HCT116 (cell line): ENCODE measurements around the gene KCNQ1OT1. TPM values are rescaled to one million over a fixed set of nuclear protein-coding genes. Genes with fewer than 3 reads are reported as not detected.

ENCODE experiments used
- ATAC-seq: fragments of 200-7000 bp; cut with Tn5 transposase; 2 replicates; pipeline ENCODE4 v1.9.1; 2020; ENCODE audit warnings: mild to moderate bottlenecking, moderate library complexity
- BruUV-seq: library from RNA; stranded (reverse); fragments of 400-500 nt; replicated peaks from 2 replicates; lab custom pipeline; 2021; lab: Mats Ljungman, UMichigan
- CTCF ChIA-PET: fragments of 300-600 bp; sonication (Branson Sonifier 250); formaldehyde crosslinking; loops from one replicate; lab custom pipeline; 2021; ENCODE audit warnings: antibody characterized with exemption; lab: Charles Lee
- POLR2A ChIA-PET: fragments of 300-600, 350-600 bp; sonication (Branson Sonifier 250); formaldehyde crosslinking; loops from one replicate; lab custom pipeline; 2021; ENCODE audit warnings: antibody characterized with exemption; lab: Charles Lee
- RAD21 ChIA-PET, 2 experiments: fragments of 300-600 bp; sonication (Branson Sonifier 250); formaldehyde crosslinking; loops; one replicate each; lab custom pipeline; 2023; ENCODE audit warnings: low total read pairs in 2 of 2; ENCODE audit not compliant: uncharacterized antibody in 2 of 2, unreplicated experiment in 2 of 2, low non-redundant PET in 1 of 2; lab: Charles Lee
- DNase-seq: peaks from one replicate; pipeline ENCODE4 v3.0.0-alpha.2; 2010; ENCODE audit warnings: low read depth, low spot score
- H2AFZ ChIP-seq: fragments of 200-600 bp; shearing (Covaris generic), sonication (generic); 2 replicates; pipeline ENCODE4 v1.6.1; 2017; ENCODE audit warnings: low read depth, mixed run types, mixed read lengths, antibody characterized with exemption, low read length; ENCODE audit not compliant: poor library complexity, severe bottlenecking
- H3K27ac ChIP-seq: 2 replicates; pipeline ENCODE4 v1.5.1; 2012; ENCODE audit warnings: low read depth, low read length
- H3K27me3 ChIP-seq: fragments of 200-600 bp; sonication (generic); 2 replicates; pipeline ENCODE4 v1.6.1; 2016; ENCODE audit warnings: mixed run types, low read length, mixed read lengths; ENCODE audit not compliant: insufficient read depth
- H3K36me3 ChIP-seq, 2 experiments: fragments of 200-500 bp in 1 of 2; fragments of 200-600 bp in 1 of 2; sonication (Bioruptor generic) in 1 of 2; sonication (generic) in 1 of 2; 2 replicates each; pipeline versions ENCODE4 v1.5.1 to v1.6.1; 2014 to 2016; ENCODE audit warnings: low read length in 2 of 2, inconsistent platforms in 1 of 2, mixed read lengths in 1 of 2, mixed run types in 1 of 2; ENCODE audit not compliant: insufficient read depth in 2 of 2, control insufficient read depth in 1 of 2
- H3K4me1 ChIP-seq, 2 experiments: fragments of 200-600 bp in 1 of 2; sonication (generic) in 1 of 2; 2 replicates each; pipeline versions ENCODE4 v1.5.1 to v1.6.1; 2012 to 2017; ENCODE audit warnings: low read length in 2 of 2, inconsistent platforms in 1 of 2, mild to moderate bottlenecking in 1 of 2, mixed read lengths in 1 of 2, mixed run types in 1 of 2, moderate library complexity in 1 of 2; ENCODE audit not compliant: insufficient read depth in 2 of 2, control insufficient read depth in 1 of 2
- H3K4me2 ChIP-seq: fragments of 200-600 bp; sonication (generic); 2 replicates; pipeline ENCODE4 v1.6.1; 2017; ENCODE audit warnings: mixed run types, low read length, mixed read lengths
- H3K4me3 ChIP-seq, 2 experiments: fragments of 200-600 bp in 1 of 2; sonication (generic) in 1 of 2; replicated peaks in 1 of 2; 2 replicates each; pipeline ENCODE4 v1.5.1; 2011 to 2016; ENCODE audit warnings: low read length in 2 of 2, control low read depth in 1 of 2, low read depth in 1 of 2, mild to moderate bottlenecking in 1 of 2, mixed read lengths in 1 of 2, mixed run types in 1 of 2
- H3K79me2 ChIP-seq: fragments of 200-600 bp; sonication (generic); 2 replicates; pipeline ENCODE4 v1.6.1; 2017; ENCODE audit warnings: mild to moderate bottlenecking, mixed run types, low read length, moderate library complexity, mixed read lengths; ENCODE audit not compliant: insufficient read depth
- H3K9ac ChIP-seq: fragments of 200-600 bp; sonication (generic); 2 replicates; pipeline ENCODE4 v1.6.1; 2016; ENCODE audit warnings: low read length, mixed read lengths
- H3K9me2 ChIP-seq: fragments of 200-600 bp; sonication (generic), shearing (Covaris generic); 2 replicates; pipeline ENCODE4 v1.6.1; 2017; ENCODE audit warnings: mixed run types, mild to moderate bottlenecking, moderate library complexity; ENCODE audit not compliant: insufficient read depth
- H3K9me3 ChIP-seq, 2 experiments: fragments of 200-500 bp in 1 of 2; fragments of 200-600 bp in 1 of 2; sonication (Bioruptor generic) in 1 of 2; sonication (generic) in 1 of 2; 2 replicates each; pipeline ENCODE4 v1.6.1; 2014 to 2017; ENCODE audit warnings: low read length in 2 of 2, mixed read lengths in 2 of 2, inconsistent platforms in 1 of 2, low read depth in 1 of 2, mild to moderate bottlenecking in 1 of 2, mixed run types in 1 of 2, moderate library complexity in 1 of 2; ENCODE audit not compliant: control insufficient read depth in 1 of 2, insufficient read depth in 1 of 2
- H4K20me1 ChIP-seq: fragments of 200-600 bp; sonication (generic), shearing (Covaris generic); 2 replicates; pipeline ENCODE4 v1.6.1; 2017; ENCODE audit warnings: mixed run types, mild to moderate bottlenecking, moderate library complexity; ENCODE audit not compliant: insufficient read depth
- CEBPB ChIP-seq: IDR thresholded peaks from 2 replicates; pipeline ENCODE4 v1.6.1; 2012; ENCODE audit warnings: low read depth
- CTCF ChIP-seq, 3 experiments: fragments of 200-600 bp in 1 of 3; sonication (generic) in 1 of 3; IDR thresholded peaks in 2 of 3; conservative IDR thresholded peaks in 1 of 3; 2 replicates each; pipeline ENCODE4 v1.5.1; 2012 to 2017; ENCODE audit warnings: low read depth in 2 of 3, low read length in 2 of 3, antibody characterized with exemption in 1 of 3, borderline replicate concordance in 1 of 3, control low read depth in 1 of 3, mild to moderate bottlenecking in 1 of 3, mixed read lengths in 1 of 3, mixed run types in 1 of 3, moderate library complexity in 1 of 3; ENCODE audit not compliant: insufficient read depth in 1 of 3
- EGR1 ChIP-seq: IDR thresholded peaks from 2 replicates; pipeline ENCODE4 v1.6.1; 2012; ENCODE audit warnings: low read depth
- EZH2 ChIP-seq: fragments of 200-600 bp; sonication (generic); IDR thresholded peaks from 2 replicates; pipeline ENCODE4 v1.6.1; 2017; ENCODE audit warnings: antibody characterized with exemption, mixed run types
- FOSL1 ChIP-seq: IDR thresholded peaks from 2 replicates; pipeline ENCODE4 v1.6.1; 2012; ENCODE audit warnings: low read depth
- POLR2A ChIP-seq: IDR thresholded peaks from 2 replicates; pipeline ENCODE4 v1.7.0; 2011; ENCODE audit warnings: borderline replicate concordance; ENCODE audit not compliant: insufficient read depth, insufficient read length; ENCODE audit errors: extremely low read depth
- RAD21 ChIP-seq: IDR thresholded peaks from 2 replicates; pipeline ENCODE4 v1.6.1; 2012; ENCODE audit warnings: low read depth, mild to moderate bottlenecking
- REST ChIP-seq: IDR thresholded peaks from 2 replicates; pipeline ENCODE4 v1.6.1; 2012; ENCODE audit warnings: low read depth
- SRF ChIP-seq: IDR thresholded peaks from 2 replicates; pipeline ENCODE4 v1.6.1; 2012; ENCODE audit warnings: low read depth
- YY1 ChIP-seq: IDR thresholded peaks from 2 replicates; pipeline ENCODE4 v1.6.1; 2011; ENCODE audit warnings: low read length, low read depth, moderate library complexity, mild to moderate bottlenecking; ENCODE audit not compliant: insufficient replicate concordance; ENCODE audit errors: extremely low read depth
- ZBTB33 ChIP-seq: IDR thresholded peaks from 2 replicates; pipeline ENCODE4 v1.6.1; 2011; ENCODE audit warnings: mild to moderate bottlenecking, low read length, moderate library complexity; ENCODE audit not compliant: insufficient replicate concordance; ENCODE audit errors: extremely low read depth
- ZFX ChIP-seq: fragments of 450-650 bp; IDR thresholded peaks from 2 replicates; pipeline ENCODE4 v1.6.1; 2017
- intact Hi-C: fragments of 100-400 bp; cut with micrococcal nuclease; formaldehyde crosslinking; loops from 2 replicates; pipeline ENCODE4 v1.10.0; 2022
- total RNA-seq: library from RNA; stranded (reverse); gene quantifications from one replicate; pipeline ENCODE4 v1.2.1, GENCODE V29; 2021; ENCODE audit not compliant: unreplicated experiment

KCNQ1OT1 gene
- total RNA-seq, 1 experiment from 2014 or later = 1.1 TPM

GRCh38 chr11:2570841-2571597, 128.8 kb downstream of the KCNQ1OT1 start (continued):
- TF ChIP-seq REST (no peak), ZBTB33 (no peak), EZH2 (no peak)

- no peak overlapping the region for H3K9ac ChIP-seq
- H2AFZ ChIP-seq = no peak overlapping the region
- intact Hi-C loops = no loop called here
- no peaks in the 10 kb centered on the region for H3K9me3 ChIP-seq
- ChIA-PET RAD21 (no interaction called here), CTCF (no interaction called here), POLR2A (no interaction called here)
- H4K20me1 ChIP-seq = no peaks in the 10 kb centered on the region
- no peaks in the 10 kb centered on the region for H3K9me2 ChIP-seq
- ATAC-seq (no peak), DNase-seq (no peak)
- no TSS peak for BruUV-seq
- H3K4me3 ChIP-seq = no peak overlapping the region
- H3K79me2 ChIP-seq = no peaks in the 10 kb centered on the region
- H3K27me3 ChIP-seq = no peaks in the 10 kb centered on the region
- H3K27ac ChIP-seq = no peak overlapping the region
- no peaks in the 10 kb centered on the region for H3K4me1 ChIP-seq
- H3K36me3 ChIP-seq = no peaks in the 10 kb centered on the region
- no peak overlapping the region for H3K4me2 ChIP-seq
- no peak for TF ChIP-seq EGR1
- TF ChIP-seq RAD21 = no peak
- TF ChIP-seq FOSL1 = no peak
- TF ChIP-seq CEBPB = no peak
- no peak for TF ChIP-seq ZFX
- TF ChIP-seq CTCF (IDR thresholded peaks at IDR 0.05 in 2 of 3, conservative IDR thresholded peaks at IDR 0.05 in 1 of 3; ENCODE audit: borderline replicate concordance in 1 of 3, insufficient read depth in 1 of 3, low read depth in 2 of 3, low read length in 2 of 3) = no peak
- TF ChIP-seq POLR2A = no peak
- no peak for TF ChIP-seq YY1
- TF ChIP-seq REST = no peak
- TF ChIP-seq SRF = no peak
These were observed 129.5 kb downstream of the KCNQ1OT1 start for GRCh38 chr11:2570211-2570811.
